ENCODE results near the gene P2RY2.

The P2RY2 gene

GRCh38 chr11:73233692-73234470 is 15.8 kb downstream of the P2RY2 start:
- H3K79me2 ChIP-seq, result no peaks in the 10 kb centered on the region
- no peak overlapping the region for H3K27ac ChIP-seq
- no peak overlapping the region for H3K9ac ChIP-seq
- H3K4me3 ChIP-seq (ENCODE audit: low read depth, low read length), result no peak overlapping the region
- no peaks in the 10 kb centered on the region for H3K9me3 ChIP-seq (ENCODE audit: control insufficient read depth, low read length)
- no peak overlapping the region for H2AFZ ChIP-seq
- H3K4me1 ChIP-seq, result no peaks in the 10 kb centered on the region
- no peaks in the 10 kb centered on the region for H3K27me3 ChIP-seq (ENCODE audit: control insufficient read depth, insufficient read depth, low read length)
- no peak for TF ChIP-seq CTCF (IDR thresholded peaks at IDR 0.05)
- H3K36me3 ChIP-seq (ENCODE audit: control insufficient read depth, insufficient read depth, low read length), result no peaks in the 10 kb centered on the region
- no peak overlapping the region for H3K4me2 ChIP-seq (ENCODE audit: low read length)

- no peak for TF ChIP-seq CTCF (IDR thresholded peaks at IDR 0.05)
- H2AFZ ChIP-seq, result no peak overlapping the region
These were observed 16.5 kb downstream of the P2RY2 start for GRCh38 chr11:73234471-73235181.

GRCh38 chr11:73235236-73235786 is 17.2 kb downstream of the P2RY2 start:
- no peaks in the 10 kb centered on the region for H3K4me1 ChIP-seq
- no peak overlapping the region for H3K4me2 ChIP-seq (ENCODE audit: low read length)
- no peaks in the 10 kb centered on the region for H3K9me3 ChIP-seq (ENCODE audit: control insufficient read depth, low read length)
- H3K36me3 ChIP-seq (ENCODE audit: control insufficient read depth, insufficient read depth, low read length), result no peaks in the 10 kb centered on the region
- H2AFZ ChIP-seq, result no peak overlapping the region
- TF ChIP-seq CTCF (IDR thresholded peaks at IDR 0.05), result no peak
- no peak overlapping the region for H3K27ac ChIP-seq
- H3K9ac ChIP-seq, result no peak overlapping the region
- no peaks in the 10 kb centered on the region for H3K27me3 ChIP-seq (ENCODE audit: control insufficient read depth, insufficient read depth, low read length)
- H3K4me3 ChIP-seq (ENCODE audit: low read depth, low read length), result no peak overlapping the region
- H3K79me2 ChIP-seq, result no peaks in the 10 kb centered on the region

More at GRCh38 chr11:73234471-73235181, 16.5 kb downstream of the P2RY2 start:
- H3K27me3 ChIP-seq (ENCODE audit: control insufficient read depth, insufficient read depth, low read length), result no peaks in the 10 kb centered on the region
- H3K36me3 ChIP-seq (ENCODE audit: control insufficient read depth, insufficient read depth, low read length), result no peaks in the 10 kb centered on the region
- no peak overlapping the region for H3K4me3 ChIP-seq (ENCODE audit: low read depth, low read length)
- no peak overlapping the region for H3K27ac ChIP-seq
- no peaks in the 10 kb centered on the region for H3K4me1 ChIP-seq
- H3K79me2 ChIP-seq, result no peaks in the 10 kb centered on the region
- no peak overlapping the region for H3K9ac ChIP-seq
- no peak overlapping the region for H3K4me2 ChIP-seq (ENCODE audit: low read length)
- H3K9me3 ChIP-seq (ENCODE audit: control insufficient read depth, low read length), result no peaks in the 10 kb centered on the region

GRCh38 chr11:73236205-73236765 is 18.2 kb downstream of the P2RY2 start:
- TF ChIP-seq CTCF (IDR thresholded peaks at IDR 0.05), result no peak
- H3K4me2 ChIP-seq (ENCODE audit: low read length), result no peak overlapping the region
- H3K36me3 ChIP-seq (ENCODE audit: control insufficient read depth, insufficient read depth, low read length), result no peaks in the 10 kb centered on the region
- H3K79me2 ChIP-seq, result no peaks in the 10 kb centered on the region
- H3K4me1 ChIP-seq, result no peaks in the 10 kb centered on the region
- H3K27me3 ChIP-seq (ENCODE audit: control insufficient read depth, insufficient read depth, low read length), result no peaks in the 10 kb centered on the region
- H3K9me3 ChIP-seq (ENCODE audit: control insufficient read depth, low read length), result no peaks in the 10 kb centered on the region
- H2AFZ ChIP-seq, result no peak overlapping the region
- H3K27ac ChIP-seq, result no peak overlapping the region
- no peak overlapping the region for H3K9ac ChIP-seq
- no peak overlapping the region for H3K4me3 ChIP-seq (ENCODE audit: low read depth, low read length)
